Caco-2 (cell line): Measurements from ENCODE around the gene RAD51B. TPM values are rescaled to one million over a fixed set of nuclear protein-coding genes. Genes with fewer than 3 reads are reported as not detected.
"Not testable (repeated sequence)": the region's sequence is repeated elsewhere in the genome, so short reads cannot be mapped to it uniquely, and the experiment has no call there.

Experiments used
- BruUV-seq: library from RNA; stranded (reverse); fragments of 400-500 nt; replicated peaks from 2 replicates; lab custom pipeline; 2021; lab: Mats Ljungman, UMichigan
- CTCF ChIA-PET: fragments of 300-600 bp; sonication (Branson Sonifier 250); formaldehyde crosslinking; loops from one replicate; lab custom pipeline; 2022; ENCODE audit warnings: antibody characterized with exemption; lab: Charles Lee
- POLR2A ChIA-PET: fragments of 300-600 bp; sonication (Branson Sonifier 250); formaldehyde crosslinking; loops from one replicate; lab custom pipeline; 2022; ENCODE audit warnings: antibody characterized with exemption; lab: Charles Lee
- DNase-seq, 2 experiments: peaks; one replicate each; pipeline versions ENCODE4 v3.0.0 to v3.0.0-alpha.2; 2020 to 2022
- H3K27me3 ChIP-seq: replicated peaks from 2 replicates; pipeline ENCODE4 v1.6.0; 2011; ENCODE audit warnings: low read length; ENCODE audit not compliant: control insufficient read depth, insufficient read depth
- H3K36me3 ChIP-seq: 2 replicates; pipeline ENCODE4 v1.5.1; 2011; ENCODE audit warnings: low read length; ENCODE audit not compliant: control insufficient read depth, insufficient read depth
- H3K4me1 ChIP-seq: fragments of 250-450 bp; sonication (Bioruptor Pico); 2 replicates; pipeline ENCODE4 v1.5.1; 2020; ENCODE audit warnings: mild to moderate bottlenecking
- H3K4me3 ChIP-seq: 2 replicates; pipeline ENCODE4 v1.5.1; 2011; ENCODE audit warnings: low read depth, mild to moderate bottlenecking, control low read depth, low read length
- H3K9me3 ChIP-seq: fragments of 250-450 bp; sonication (Bioruptor Pico); 2 replicates; pipeline ENCODE4 v1.5.1; 2020; ENCODE audit warnings: mild to moderate bottlenecking, moderate library complexity
- H3K27ac Mint-ChIP-seq: one replicate; pipeline ENCODE4 v1.8.0; 2022; ENCODE audit warnings: mixed read lengths; ENCODE audit not compliant: unreplicated experiment
- H3K27me3 Mint-ChIP-seq: one replicate; pipeline ENCODE4 v1.8.0; 2022; ENCODE audit warnings: mixed read lengths; ENCODE audit not compliant: insufficient read depth, unreplicated experiment
- H3K36me3 Mint-ChIP-seq: one replicate; pipeline ENCODE4 v1.8.0; 2022; ENCODE audit warnings: mild to moderate bottlenecking, mixed read lengths; ENCODE audit not compliant: insufficient read depth, unreplicated experiment
- H3K4me1 Mint-ChIP-seq: one replicate; pipeline ENCODE4 v1.8.0; 2022; ENCODE audit warnings: low read depth, mixed read lengths; ENCODE audit not compliant: unreplicated experiment
- H3K4me3 Mint-ChIP-seq: one replicate; pipeline ENCODE4 v1.8.0; 2022; ENCODE audit warnings: mild to moderate bottlenecking, moderate library complexity, mixed read lengths; ENCODE audit not compliant: unreplicated experiment
- H3K9me3 Mint-ChIP-seq: one replicate; pipeline ENCODE4 v1.8.0; 2022; ENCODE audit warnings: mixed read lengths; ENCODE audit not compliant: unreplicated experiment
- intact Hi-C: fragments of 100-400 bp; cut with micrococcal nuclease; formaldehyde crosslinking; loops from one replicate; pipeline ENCODE4 v1.10.0; 2022; ENCODE audit not compliant: unreplicated experiment
- total RNA-seq: library from RNA; stranded (reverse); gene quantifications from 2 replicates; pipeline ENCODE4 v1.2.3, GENCODE V29; 2022
- TF ChIP-seq, protein P1 (sequence below), 2 experiments: fragments of 200-600 bp in 1 of 2; IDR thresholded peaks; 1 replicate in 1 of 2; 2 replicates in 1 of 2; pipeline versions ENCODE4 v1.5.1 to v1.8.0; 2011 to 2022; ENCODE audit warnings: antibody characterized with exemption in 1 of 2, control low read depth in 1 of 2, inconsistent platforms in 1 of 2, low read depth in 1 of 2, low read length in 1 of 2, mild to moderate bottlenecking in 1 of 2, moderate library complexity in 1 of 2; ENCODE audit not compliant: insufficient read depth in 1 of 2, severe bottlenecking in 1 of 2, unreplicated experiment in 1 of 2

RAD51B gene
- total RNA-seq, 1 experiment from 2014 or later = 16.7 TPM

- no peaks in the 10 kb centered on the region for H3K4me1 Mint-ChIP-seq
- no peaks in the 10 kb centered on the region for H3K4me1 ChIP-seq
- H3K36me3 Mint-ChIP-seq = no peaks in the 10 kb centered on the region
- no TSS peak for BruUV-seq
- no peaks in the 10 kb centered on the region for H3K27me3 Mint-ChIP-seq
- H3K27me3 ChIP-seq = no peaks in the 10 kb centered on the region
- H3K9me3 Mint-ChIP-seq = no peaks in the 10 kb centered on the region
- H3K36me3 ChIP-seq = no peaks in the 10 kb centered on the region
- TF ChIP-seq, protein P1, sequence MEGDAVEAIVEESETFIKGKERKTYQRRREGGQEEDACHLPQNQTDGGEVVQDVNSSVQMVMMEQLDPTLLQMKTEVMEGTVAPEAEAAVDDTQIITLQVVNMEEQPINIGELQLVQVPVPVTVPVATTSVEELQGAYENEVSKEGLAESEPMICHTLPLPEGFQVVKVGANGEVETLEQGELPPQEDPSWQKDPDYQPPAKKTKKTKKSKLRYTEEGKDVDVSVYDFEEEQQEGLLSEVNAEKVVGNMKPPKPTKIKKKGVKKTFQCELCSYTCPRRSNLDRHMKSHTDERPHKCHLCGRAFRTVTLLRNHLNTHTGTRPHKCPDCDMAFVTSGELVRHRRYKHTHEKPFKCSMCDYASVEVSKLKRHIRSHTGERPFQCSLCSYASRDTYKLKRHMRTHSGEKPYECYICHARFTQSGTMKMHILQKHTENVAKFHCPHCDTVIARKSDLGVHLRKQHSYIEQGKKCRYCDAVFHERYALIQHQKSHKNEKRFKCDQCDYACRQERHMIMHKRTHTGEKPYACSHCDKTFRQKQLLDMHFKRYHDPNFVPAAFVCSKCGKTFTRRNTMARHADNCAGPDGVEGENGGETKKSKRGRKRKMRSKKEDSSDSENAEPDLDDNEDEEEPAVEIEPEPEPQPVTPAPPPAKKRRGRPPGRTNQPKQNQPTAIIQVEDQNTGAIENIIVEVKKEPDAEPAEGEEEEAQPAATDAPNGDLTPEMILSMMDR (IDR thresholded peaks at IDR 0.05; ENCODE audit: insufficient read depth in 1 of 2, low read depth in 1 of 2, low read length in 1 of 2, severe bottlenecking in 1 of 2, unreplicated experiment in 1 of 2) = no peak
- ChIA-PET CTCF (no interaction called here), POLR2A (no interaction called here)
- no peak for DNase-seq
- no peak overlapping the region for H3K4me3 ChIP-seq
- no peak overlapping the region for H3K27ac Mint-ChIP-seq
- H3K4me3 Mint-ChIP-seq = no peak overlapping the region
- H3K9me3 ChIP-seq = no peaks in the 10 kb centered on the region
- intact Hi-C loops = no loop called here
Observed at GRCh38 chr14:68113343-68113930, 293.9 kb downstream of the RAD51B start.

DNA sequence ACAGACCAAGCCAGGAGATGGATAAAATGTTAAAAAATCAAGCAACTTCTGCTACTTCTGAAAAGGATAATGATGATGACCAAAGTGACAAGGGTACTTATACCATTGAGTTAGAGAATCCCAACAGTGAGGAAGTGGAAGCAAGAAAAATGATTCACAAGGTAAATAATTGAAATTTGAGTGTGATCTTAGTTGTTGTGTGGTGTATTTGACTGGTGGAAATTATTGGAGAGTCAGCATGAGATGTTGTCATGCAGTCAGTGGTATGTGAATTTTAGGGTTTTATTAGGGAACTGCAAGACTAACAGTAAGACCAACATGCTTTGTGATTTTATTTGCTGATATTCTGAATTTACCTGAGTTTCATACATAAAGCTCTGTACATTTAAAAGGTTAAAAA, 296.4 kb downstream of the RAD51B start:
- H3K9me3 Mint-ChIP-seq, H3K4me1 Mint-ChIP-seq, H3K36me3 Mint-ChIP-seq, H3K4me3 ChIP-seq, H3K27ac Mint-ChIP-seq, H3K27me3 ChIP-seq, H3K27me3 Mint-ChIP-seq, H3K36me3 ChIP-seq, H3K4me1 ChIP-seq, POLR2A ChIA-PET, BruUV-seq, H3K9me3 ChIP-seq, H3K4me3 Mint-ChIP-seq, DNase-seq, intact Hi-C loops, CTCF ChIA-PET: not testable (repeated sequence)

- Mint-ChIP-seq H3K27me3 (no peaks in the 10 kb centered on the region), H3K4me3 (no peak overlapping the region), H3K27ac (no peak overlapping the region), H3K36me3 (no peaks in the 10 kb centered on the region), H3K4me1 (peaks cover 5% of the 10 kb centered on the region), H3K9me3 (no peaks in the 10 kb centered on the region)
- H3K4me3 ChIP-seq = no peak overlapping the region
- H3K36me3 ChIP-seq = no peaks in the 10 kb centered on the region
- H3K27me3 ChIP-seq = no peaks in the 10 kb centered on the region
- H3K9me3 ChIP-seq = no peaks in the 10 kb centered on the region
- no peaks in the 10 kb centered on the region for H3K4me1 ChIP-seq
- ChIA-PET POLR2A (no interaction called here), CTCF (no interaction called here)
- TF ChIP-seq, protein P1 (IDR thresholded peaks at IDR 0.05; ENCODE audit: insufficient read depth in 1 of 2, low read depth in 1 of 2, low read length in 1 of 2, severe bottlenecking in 1 of 2, unreplicated experiment in 1 of 2) = no peak
- intact Hi-C loops = no loop called here
- DNase-seq = no peak
- no TSS peak for BruUV-seq
Observed at GRCh38 chr14:68122651-68123050, 303.1 kb downstream of the RAD51B start.
